Aorta (tissue), 5 donors: ENCODE data around the gene MRPL54. TPM values are rescaled to one million over a fixed set of nuclear protein-coding genes. Genes with fewer than 3 reads are reported as not detected.

Experiments used
- ATAC-seq: fragments of 200-7000 bp; cut with Tn5 transposase; one replicate; pipeline ENCODE4 v1.9.1; 2022; ENCODE audit warnings: moderate library complexity; ENCODE audit not compliant: low FRiP score
- DNase-seq, 2 donors: peaks; one replicate each; pipeline ENCODE4 v3.0.0-alpha.2; 2020
- H3K27ac ChIP-seq, 2 donors: one replicate each; pipeline ENCODE4 v1.5.1; 2013; ENCODE audit warnings: low read length in 2 of 2, mild to moderate bottlenecking in 2 of 2, moderate library complexity in 2 of 2, control low read depth in 1 of 2, inconsistent platforms in 1 of 2, low read depth in 1 of 2
- H3K27me3 ChIP-seq, 2 donors: one replicate each; pipeline ENCODE4 v1.6.1; 2013; ENCODE audit warnings: control low read depth in 1 of 2, low read length in 1 of 2, mild to moderate bottlenecking in 1 of 2, moderate library complexity in 1 of 2; ENCODE audit not compliant: insufficient read depth in 2 of 2, control insufficient read depth in 1 of 2
- H3K36me3 ChIP-seq, 2 donors: one replicate each; pipeline ENCODE4 v1.6.1; 2013; ENCODE audit warnings: control low read depth in 1 of 2, low read length in 1 of 2, mild to moderate bottlenecking in 1 of 2; ENCODE audit not compliant: insufficient read depth in 2 of 2, control insufficient read depth in 1 of 2
- H3K4me1 ChIP-seq, 2 donors: one replicate each; pipeline ENCODE4 v1.6.1; 2013; ENCODE audit warnings: low read length in 2 of 2, control low read depth in 1 of 2, mild to moderate bottlenecking in 1 of 2, moderate library complexity in 1 of 2; ENCODE audit not compliant: insufficient read depth in 2 of 2, control insufficient read depth in 1 of 2
- H3K4me3 ChIP-seq, 2 donors: one replicate each; pipeline ENCODE4 v1.5.1; 2013; ENCODE audit warnings: low read length in 2 of 2, control low read depth in 1 of 2, mild to moderate bottlenecking in 1 of 2
- H3K9me3 ChIP-seq: one replicate; pipeline ENCODE4 v1.6.1; 2013; ENCODE audit warnings: mild to moderate bottlenecking, low read length; ENCODE audit not compliant: control insufficient read depth
- WGBS, 2 donors: extraction: QIAGEN DNeasy Blood & Tissue Kit; methylation state at CpG; one replicate each; pipeline ENCODE4 v1.1.7; 2013; 5-methylcytosine and 5-hydroxymethylcytosine counted together
- intact Hi-C, 2 donors: fragments of 100-400 bp; cut with DNase I; formaldehyde crosslinking; loops; one replicate each; pipeline versions ENCODE4 v1.14.2 to v1.15.0; 2022
- long read RNA-seq, 2 donors: library from polyadenylated mRNA; unstranded; transcript quantifications; one replicate each; pipeline ENCODE4 v2.0.0, GENCODE V29; 2020 to 2021
- polyA plus RNA-seq, 2 donors: library from polyadenylated mRNA; stranded (reverse); fragments of 200-250 nt; gene quantifications; one replicate each; pipeline ENCODE4 v1.2.3, GENCODE V29; 2013
- total RNA-seq, 2 donors: library from RNA; stranded (reverse); fragmentation: NEBNext Ultra II Directional; extraction: Animal tissue kit (Norgen Biotek cat#: 25700); gene quantifications; one replicate each; pipeline ENCODE4 v1.2.1, GENCODE V29; 2021
- donor health status: healthy with polysubstance abuse.
- donor health status: Bipolar disorder and iron deficiency.
- donor health status: DM: no; HTN: no; CAD: no.
- donor health status: DM: no; HTN: no; CAD: no.
- donor health status: DM: yes; HTN: yes; CAD: no.

Gene MRPL54
- 10 to 100 TPM; 39.6 to 40.7 TPM for total RNA-seq
- 100 to 1,000 TPM in 1 of 2 donors, 10 to 100 TPM in 1; 88.7 to 125 TPM for polyA plus RNA-seq
- long read RNA-seq, donor 1, transcript MRPL54-201 (3 exons, 626 nt) = major isoform, 8 of 9 reads
- long read RNA-seq, donor 1, partial matches to known transcripts = 0 of 9 reads
- long read RNA-seq, donor 1, other reads (novel, unspliced or antisense) = 1 of 9 reads
- long read RNA-seq, donor 2, transcript MRPL54-201 (3 exons, 626 nt) = major isoform, 6 of 6 reads
- long read RNA-seq, donor 2, partial matches to known transcripts = 0 of 6 reads
- long read RNA-seq, donor 2, other reads (novel, unspliced or antisense) = 0 of 6 reads

GRCh38 chr19:3762501-3763459 is at the start of gene MRPL54:
TSS of gene MRPL54 (plus strand) at chr19:3762682. CDS start at chr19:3762701, 19 bp downstream.
- Histone ChIP-seq H3K4me1 (no peaks in the 10 kb centered on the region), H3K27ac (peak within 1 kb of the TSS; percentile 73 to 79), H3K4me3 (peak within 1 kb of the TSS; percentile 64 to 98), H3K36me3 (no peaks in the 10 kb centered on the region), H3K9me3 (no peaks in the 10 kb centered on the region), H3K27me3 (no peaks in the 10 kb centered on the region)
- intact Hi-C loops = loop anchor here in 1 of 2 donors (5.0 kb wide), 2 partner anchors 210 to 225 kb away; partner anchors contain the start of genes DAPK3 and EEF2
- 4% methylated on average over 47 of the region's 47 CpGs for WGBS, 2 donors
- DNase-seq = peak; percentile 99 to 100
- ATAC-seq = peak; percentile 96

GRCh38 chr19:3716147-3716668 is 46.3 kb upstream of the MRPL54 start:
- H3K36me3 ChIP-seq = no peaks in the 10 kb centered on the region
- H3K27ac ChIP-seq = no peak overlapping the region
- no peak for ATAC-seq
- no peaks in the 10 kb centered on the region for H3K27me3 ChIP-seq
- no peaks in the 10 kb centered on the region for H3K9me3 ChIP-seq
- no peak overlapping the region for H3K4me3 ChIP-seq
- DNase-seq = no peak
- H3K4me1 ChIP-seq = no peaks in the 10 kb centered on the region
- intact Hi-C loops = no loop called here
- 83 to 88% methylated on average over 16 of the region's 16 CpGs for WGBS, 2 donors

- Histone ChIP-seq H3K4me1 (no peaks in the 10 kb centered on the region), H3K27me3 (no peaks in the 10 kb centered on the region), H3K36me3 (no peaks in the 10 kb centered on the region), H3K4me3 (no peak overlapping the region), H3K9me3 (no peaks in the 10 kb centered on the region), H3K27ac (no peak overlapping the region)
- no peak for DNase-seq
- ATAC-seq = no peak
- WGBS, 2 donors = 85 to 94% methylated on average over 4 of the region's 4 CpGs
- intact Hi-C loops = loop anchor here in 1 of 2 donors (10.0 kb wide), 1 partner anchor 415 kb away; no protein-coding TSS in a partner anchor
Measured at GRCh38 chr19:3719868-3720267, 42.6 kb upstream of the MRPL54 start.

GRCh38 chr19:3720349-3720917 is 42.0 kb upstream of the MRPL54 start:
- Histone ChIP-seq H3K27ac (no peak overlapping the region), H3K27me3 (no peaks in the 10 kb centered on the region), H3K9me3 (no peaks in the 10 kb centered on the region), H3K4me3 (no peak overlapping the region), H3K36me3 (no peaks in the 10 kb centered on the region), H3K4me1 (no peaks in the 10 kb centered on the region)
- WGBS, 2 donors = 24 to 30% methylated on average over 9 of the region's 9 CpGs
- DNase-seq (no peak), ATAC-seq (no peak)
- intact Hi-C loops = loop anchor here in 1 of 2 donors (10.0 kb wide), 1 partner anchor 416 kb away; no protein-coding TSS in a partner anchor

GRCh38 chr19:3721131-3721886 is 41.2 kb upstream of the MRPL54 start:
- Histone ChIP-seq H3K27me3 (no peaks in the 10 kb centered on the region), H3K27ac (no peak overlapping the region), H3K4me1 (no peaks in the 10 kb centered on the region), H3K36me3 (no peaks in the 10 kb centered on the region), H3K9me3 (no peaks in the 10 kb centered on the region), H3K4me3 (no peak overlapping the region)
- WGBS, 2 donors = 19 to 21% methylated on average over 45 to 46 of the region's 46 CpGs
- ATAC-seq = peak; percentile 88
- intact Hi-C loops = loop anchor here in 1 of 2 donors (10.0 kb wide), 1 partner anchor 417 kb away; no protein-coding TSS in a partner anchor
- peak; percentile 85 to 92 for DNase-seq

GRCh38 chr19:3721887-3722442 is 40.5 kb upstream of the MRPL54 start:
- intact Hi-C loops = loop anchor here in 1 of 2 donors (10.0 kb wide), 1 partner anchor 417 kb away; no protein-coding TSS in a partner anchor
- no peak overlapping the region for H3K27ac ChIP-seq
- H3K36me3 ChIP-seq = no peaks in the 10 kb centered on the region
- H3K9me3 ChIP-seq = no peaks in the 10 kb centered on the region
- no peaks in the 10 kb centered on the region for H3K4me1 ChIP-seq
- H3K27me3 ChIP-seq = no peaks in the 10 kb centered on the region
- H3K4me3 ChIP-seq = no peak overlapping the region
- peak; percentile 36 for ATAC-seq
- DNase-seq = no peak
- 2% methylated on average over 26 of the region's 26 CpGs for WGBS, 2 donors

- ATAC-seq = no peak
- H3K36me3 ChIP-seq = no peaks in the 10 kb centered on the region
Measured at GRCh38 chr19:3722443-3723109, 39.9 kb upstream of the MRPL54 start.

More at GRCh38 chr19:3722443-3723109, 39.9 kb upstream of the MRPL54 start:
- H3K9me3 ChIP-seq = no peaks in the 10 kb centered on the region
- H3K27me3 ChIP-seq = no peaks in the 10 kb centered on the region
- no peak overlapping the region for H3K27ac ChIP-seq
- 1 to 3% methylated on average over 23 to 30 of the region's 30 CpGs for WGBS, 2 donors
- intact Hi-C loops = loop anchor here in 1 of 2 donors (10.0 kb wide), 1 partner anchor 418 kb away; no protein-coding TSS in a partner anchor
- no peaks in the 10 kb centered on the region for H3K4me1 ChIP-seq
- no peak for DNase-seq
- no peak overlapping the region for H3K4me3 ChIP-seq
